Brain microvascular endothelial cell (primary cell): ENCODE measurements around the gene RPL10.

Experiments used
- DNase-seq: peaks from one replicate; pipeline ENCODE4 v3.0.0-alpha.2; 2020
- H3K27ac ChIP-seq: fragments of 250-450 bp; sonication (Bioruptor Pico); 2 replicates; pipeline ENCODE4 v1.5.1; 2020; ENCODE audit warnings: mild to moderate bottlenecking, moderate library complexity
- H3K27me3 ChIP-seq: fragments of 250-450 bp; sonication (Bioruptor Pico); replicated peaks from 2 replicates; pipeline ENCODE4 v1.5.1; 2020; ENCODE audit warnings: mild to moderate bottlenecking
- H3K36me3 ChIP-seq: fragments of 250-450 bp; sonication (Bioruptor Pico); replicated peaks from 2 replicates; pipeline ENCODE4 v1.5.1; 2020; ENCODE audit warnings: mild to moderate bottlenecking
- H3K4me3 ChIP-seq: 2 replicates; pipeline ENCODE4 v1.5.1; 2011; ENCODE audit warnings: low read depth, mild to moderate bottlenecking, control low read depth, low read length, moderate library complexity
- CTCF ChIP-seq: IDR thresholded peaks from 2 replicates; pipeline ENCODE4 v1.5.1; 2011; ENCODE audit warnings: low read depth, mild to moderate bottlenecking, moderate library complexity, low read length, control low read depth, inconsistent platforms; ENCODE audit errors: missing control alignments
- in situ Hi-C: cut with HindIII; loops from 2 replicates; pipeline ENCODE4 v1.10.0; 2017; ENCODE audit warnings: low sequenced_read_pairs, low pct_ligation_motif_present

RPL10 gene

GRCh38 chrX:154355094-154355775 is 42.9 kb upstream of the RPL10 start:
- peaks cover 100% of the 10 kb centered on the region for H3K36me3 ChIP-seq
- in situ Hi-C loops: no loop called here
- no peaks in the 10 kb centered on the region for H3K27me3 ChIP-seq
- TF ChIP-seq CTCF: no peak
- DNase-seq: no peak
- H3K27ac ChIP-seq: no peak overlapping the region
- no peak overlapping the region for H3K4me3 ChIP-seq

DNA sequence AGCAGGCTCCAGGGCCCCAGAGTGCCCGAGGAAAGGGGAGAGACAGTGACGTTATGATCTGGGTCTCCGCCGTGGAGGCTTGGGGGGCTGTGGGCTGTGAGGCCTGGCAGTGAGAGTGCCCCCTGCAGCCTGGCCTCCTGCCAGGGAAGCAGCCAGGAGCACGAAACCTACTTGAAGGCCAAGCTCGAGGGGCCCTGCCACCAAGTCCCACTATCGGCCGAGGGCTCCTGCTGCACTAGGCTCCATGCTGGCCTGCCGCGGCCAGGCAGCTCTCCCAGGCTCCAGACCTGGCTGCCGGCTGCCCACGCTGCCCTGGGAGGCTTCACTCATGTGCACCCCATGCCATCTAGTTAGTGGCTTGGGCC is 42.4 kb upstream of the RPL10 start:
- Histone ChIP-seq H3K36me3 (peaks cover 100% of the 10 kb centered on the region), H3K27ac (no peak overlapping the region), H3K4me3 (no peak overlapping the region), H3K27me3 (no peaks in the 10 kb centered on the region)
- in situ Hi-C loops: no loop called here
- no peak for DNase-seq
- no peak for TF ChIP-seq CTCF

- H3K4me3 ChIP-seq: no peak overlapping the region
- no peaks in the 10 kb centered on the region for H3K27me3 ChIP-seq
- H3K36me3 ChIP-seq: peaks cover 95% of the 10 kb centered on the region
- no peak overlapping the region for H3K27ac ChIP-seq
- TF ChIP-seq CTCF: no peak
- in situ Hi-C loops: no loop called here
- DNase-seq: no peak
Measured at GRCh38 chrX:154356596-154356995, 41.6 kb upstream of the RPL10 start.

DNA sequence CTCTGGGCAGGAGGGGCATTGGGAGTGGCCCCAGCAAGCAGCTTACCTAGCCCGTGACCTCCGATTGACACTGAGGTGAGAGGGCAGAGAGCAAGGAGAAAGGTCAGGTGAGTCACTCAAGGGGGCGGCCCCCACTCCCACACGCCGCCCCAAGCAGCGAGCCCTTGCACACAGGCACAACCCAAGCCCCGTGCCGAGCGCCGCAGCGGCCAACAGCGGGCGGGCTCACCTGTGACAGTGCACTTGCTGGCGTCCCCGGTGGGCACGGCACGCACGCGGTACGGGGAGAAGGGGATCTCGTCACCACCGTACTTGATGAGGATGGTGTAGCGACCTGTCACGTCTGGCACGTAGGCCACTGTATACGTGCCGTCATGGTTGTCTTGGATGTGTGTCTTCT is 41.0 kb upstream of the RPL10 start:
- H3K27ac ChIP-seq: no peak overlapping the region
- H3K4me3 ChIP-seq: no peak overlapping the region
- DNase-seq: no peak
- in situ Hi-C loops: no loop called here
- peaks cover 95% of the 10 kb centered on the region for H3K36me3 ChIP-seq
- TF ChIP-seq CTCF: no peak
- no peaks in the 10 kb centered on the region for H3K27me3 ChIP-seq

DNA sequence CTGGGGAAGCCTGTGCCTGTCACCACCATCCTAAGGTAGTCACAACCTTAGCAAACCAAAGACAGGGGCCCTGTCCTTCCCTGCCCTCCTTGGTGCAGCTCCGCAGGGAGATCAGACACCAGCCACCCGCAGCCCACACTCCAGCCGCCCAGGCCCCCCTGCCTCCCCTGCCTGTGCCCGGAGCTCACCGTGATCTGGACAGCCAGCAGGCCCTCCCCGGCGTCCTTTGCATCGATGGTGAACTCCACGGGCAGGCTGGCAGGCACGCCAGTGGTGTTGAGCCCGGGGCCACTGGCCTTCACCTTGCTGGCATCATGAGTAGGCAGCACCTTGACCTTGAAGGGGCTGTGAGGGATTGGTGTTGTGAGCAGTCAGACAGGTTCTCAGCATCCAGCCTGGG is 40.2 kb upstream of the RPL10 start:
- peaks cover 95% of the 10 kb centered on the region for H3K36me3 ChIP-seq
- no peaks in the 10 kb centered on the region for H3K27me3 ChIP-seq
- H3K27ac ChIP-seq: no peak overlapping the region
- TF ChIP-seq CTCF: no peak
- H3K4me3 ChIP-seq: no peak overlapping the region
- no peak for DNase-seq
- in situ Hi-C loops: no loop called here

- H3K36me3 ChIP-seq: peaks cover 91% of the 10 kb centered on the region
- H3K4me3 ChIP-seq: no peak overlapping the region
- TF ChIP-seq CTCF: no peak
- in situ Hi-C loops: no loop called here
- H3K27me3 ChIP-seq: no peaks in the 10 kb centered on the region
- no peak overlapping the region for H3K27ac ChIP-seq
- no peak for DNase-seq
Measured at GRCh38 chrX:154358829-154359228, 39.3 kb upstream of the RPL10 start.
